GM03348 (cell line): ENCODE data around the gene CNOT11.
A peak's percentile ranks its signal among the peaks of the same experiment; 100 is the strongest.
"Not testable (repeated sequence)": the region's sequence is repeated elsewhere in the genome, so short reads cannot be mapped to it uniquely, and the experiment has no call there.

Experiments used
- DNase-seq: peaks from one replicate; pipeline ENCODE4 v3.0.0; 2012; ENCODE audit warnings: low spot score

Gene CNOT11

DNA sequence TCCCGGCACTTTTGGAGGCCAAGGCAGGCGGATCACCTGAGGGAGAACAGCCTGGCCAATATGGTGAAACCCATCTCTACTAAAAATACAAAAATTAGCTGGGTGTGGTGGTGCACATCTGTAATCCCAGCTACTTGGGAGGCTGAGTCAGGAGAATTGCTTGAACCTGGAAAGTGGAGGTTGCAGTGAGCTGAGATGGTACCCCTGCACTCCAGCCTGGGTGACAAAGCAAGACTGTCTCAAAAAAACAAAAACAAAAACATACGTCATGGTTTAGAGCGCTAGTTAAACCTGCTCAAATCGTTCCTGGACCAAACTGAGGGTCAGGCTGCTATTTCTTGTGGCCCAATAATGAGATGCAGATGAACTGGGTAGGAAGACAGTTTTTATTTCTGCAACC, 7.2 kb upstream of the CNOT11 start:
- not testable (repeated sequence) for DNase-seq

- not testable (repeated sequence) for DNase-seq
These were observed 3.9 kb upstream of the CNOT11 start for GRCh38 chr2:101248756-101249155.

- DNase-seq: no peak
These were observed 2.9 kb upstream of the CNOT11 start for GRCh38 chr2:101249826-101250225.

DNA sequence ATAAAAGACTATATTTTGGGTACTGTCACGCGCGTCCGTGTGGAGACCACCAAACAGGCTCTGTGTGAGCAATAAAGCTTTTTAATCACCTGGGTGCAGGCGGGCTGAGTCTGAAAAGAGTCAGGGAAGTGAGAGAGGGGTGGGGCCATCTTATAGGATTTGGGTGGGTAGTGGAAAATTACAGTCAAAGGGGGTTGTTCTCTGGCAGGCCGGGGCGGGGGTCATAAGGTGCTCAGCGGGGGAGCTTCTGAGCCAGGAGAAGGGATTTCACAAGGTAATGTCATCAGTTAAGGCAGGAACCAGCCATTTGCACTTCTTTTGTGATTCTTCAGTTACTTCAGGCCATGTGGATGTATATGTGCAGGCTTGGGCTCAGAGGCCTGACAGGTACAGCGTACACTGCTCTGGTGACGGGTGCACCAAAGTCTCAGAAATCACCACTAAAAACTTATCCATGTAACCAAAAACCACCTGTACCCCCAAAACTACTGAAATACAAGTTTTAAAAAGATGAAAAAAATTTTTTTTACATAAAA, 1.4 kb upstream of the CNOT11 start:
- DNase-seq: not testable (repeated sequence)

- DNase-seq: no peak
These were observed 760 bp upstream of the CNOT11 start for GRCh38 chr2:101251844-101252407.

DNA sequence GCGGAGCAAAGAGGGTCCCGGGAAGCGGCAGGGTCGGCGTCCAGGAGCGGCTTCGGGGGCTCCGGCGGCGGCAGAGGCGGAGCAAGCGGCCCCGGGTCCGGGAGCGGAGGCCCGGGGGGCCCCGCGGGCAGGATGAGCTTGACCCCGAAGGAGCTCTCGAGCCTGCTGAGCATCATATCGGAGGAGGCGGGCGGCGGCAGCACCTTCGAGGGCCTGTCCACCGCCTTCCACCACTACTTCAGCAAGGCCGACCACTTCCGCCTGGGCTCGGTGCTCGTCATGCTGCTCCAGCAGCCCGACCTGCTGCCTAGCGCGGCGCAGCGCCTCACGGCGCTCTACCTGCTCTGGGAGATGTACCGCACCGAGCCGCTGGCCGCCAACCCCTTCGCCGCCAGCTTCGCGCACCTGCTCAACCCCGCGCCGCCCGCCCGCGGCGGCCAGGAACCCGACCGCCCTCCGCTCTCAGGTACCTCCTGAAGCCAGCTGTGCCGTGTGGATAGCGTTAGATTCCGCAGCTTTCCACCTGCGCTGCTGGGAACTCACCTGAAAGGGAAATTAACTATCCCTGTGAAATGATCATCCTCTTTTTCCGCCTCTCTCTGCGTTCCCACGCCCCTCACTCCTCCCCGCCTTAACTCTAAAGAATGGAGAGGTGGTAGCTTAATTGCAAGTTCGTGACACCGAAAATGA, 472 bp downstream of the CNOT11 start:
- DNase-seq: peak; percentile 66

DNA sequence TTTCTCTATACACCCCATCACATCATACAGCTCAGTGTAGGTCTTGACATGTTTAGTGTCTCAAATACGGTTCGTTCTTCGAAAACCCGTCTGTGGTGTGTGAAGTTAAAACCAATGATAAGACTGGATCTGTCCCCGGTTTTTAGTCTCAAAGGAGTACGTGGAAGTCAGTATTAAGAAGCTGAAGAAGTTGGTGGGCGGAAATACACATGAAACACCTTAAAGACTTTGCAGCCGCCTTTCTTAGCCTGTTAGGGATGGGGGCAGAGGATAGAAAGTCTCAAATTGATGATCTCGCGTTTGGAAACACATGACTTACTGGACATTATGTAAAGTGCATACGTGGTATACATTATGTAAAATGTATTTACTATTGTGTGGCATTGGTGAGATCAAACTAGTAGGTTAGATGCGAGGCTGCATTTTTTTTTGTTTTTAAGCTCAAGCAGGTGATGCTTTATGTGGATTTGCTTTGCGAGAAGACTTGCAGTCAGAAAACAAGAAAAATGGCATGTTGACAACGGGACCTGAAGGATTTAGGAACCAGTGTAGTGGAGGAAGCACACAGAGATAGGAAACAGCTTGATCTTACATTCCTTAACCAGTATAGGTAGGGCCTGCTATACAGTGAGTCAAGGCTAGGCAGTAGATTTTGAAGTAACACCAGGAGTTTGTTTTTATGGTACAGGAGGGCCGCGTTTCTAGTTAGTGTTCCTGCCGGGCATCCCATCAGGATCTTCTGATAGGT, 1.2 kb downstream of the CNOT11 start:
- DNase-seq: no peak

- DNase-seq: no peak
These were observed 2.8 kb downstream of the CNOT11 start for GRCh38 chr2:101255501-101255900.

DNA sequence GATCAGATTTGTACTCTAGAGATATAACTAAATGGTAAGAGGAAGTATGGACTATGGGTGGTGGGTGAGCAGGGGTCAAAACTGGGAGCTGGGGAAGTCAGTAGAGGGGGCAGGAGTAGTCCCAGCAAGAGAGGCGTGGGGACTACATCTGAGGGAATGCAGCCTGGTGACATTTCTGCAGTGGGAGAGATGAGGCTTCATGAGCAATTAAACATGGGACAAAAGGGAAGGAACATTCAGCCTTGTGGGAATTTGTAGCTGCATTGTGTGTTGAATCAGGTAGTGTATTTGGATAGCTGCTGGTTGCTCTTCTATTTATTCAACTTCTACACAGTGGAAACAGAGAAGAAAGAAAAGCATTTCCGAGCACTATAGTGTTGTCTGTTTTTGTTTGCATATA, 3.6 kb downstream of the CNOT11 start:
- no peak for DNase-seq

- DNase-seq: no peak
These were observed 6.1 kb downstream of the CNOT11 start for GRCh38 chr2:101258804-101259203.

DNA sequence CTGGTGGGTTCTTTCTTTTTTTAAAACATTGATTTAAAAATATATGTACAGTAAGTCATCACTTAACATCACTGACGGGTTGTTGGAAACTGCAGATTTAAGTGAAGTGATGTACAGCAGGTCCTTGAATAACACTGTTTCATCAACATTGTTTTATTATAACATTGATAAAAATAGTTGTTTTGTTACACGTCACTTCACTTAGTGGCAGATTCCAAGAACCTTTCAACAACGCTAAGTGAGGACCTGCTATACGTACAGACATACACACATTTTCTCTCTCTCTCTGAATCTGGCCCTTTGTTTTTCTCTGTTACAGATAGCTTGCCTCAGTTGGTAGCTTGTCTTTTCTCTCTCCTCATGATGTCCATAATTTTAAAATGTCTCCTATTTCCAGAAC, 9.5 kb downstream of the CNOT11 start:
- DNase-seq: no peak

DNA sequence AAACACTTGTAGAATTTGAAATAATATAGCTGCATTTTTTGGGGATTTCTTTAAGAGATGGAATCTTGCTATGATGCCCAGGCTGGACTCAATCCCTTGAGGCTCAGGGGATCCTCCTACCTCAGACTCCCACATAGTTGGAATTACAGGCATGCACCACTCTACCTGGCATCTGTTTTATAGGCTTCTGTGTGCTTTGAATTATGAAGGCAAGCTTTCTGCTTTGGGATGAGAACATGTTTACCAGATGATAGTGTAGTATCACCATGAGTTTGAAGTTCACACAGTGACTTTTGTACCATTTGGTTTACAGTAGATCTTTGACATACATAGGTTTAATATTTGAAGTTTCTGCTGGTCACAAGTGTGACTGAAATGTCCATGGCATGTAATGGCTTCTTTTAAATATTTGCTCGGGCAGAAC, 10.7 kb downstream of the CNOT11 start:
- no peak for DNase-seq

DNA sequence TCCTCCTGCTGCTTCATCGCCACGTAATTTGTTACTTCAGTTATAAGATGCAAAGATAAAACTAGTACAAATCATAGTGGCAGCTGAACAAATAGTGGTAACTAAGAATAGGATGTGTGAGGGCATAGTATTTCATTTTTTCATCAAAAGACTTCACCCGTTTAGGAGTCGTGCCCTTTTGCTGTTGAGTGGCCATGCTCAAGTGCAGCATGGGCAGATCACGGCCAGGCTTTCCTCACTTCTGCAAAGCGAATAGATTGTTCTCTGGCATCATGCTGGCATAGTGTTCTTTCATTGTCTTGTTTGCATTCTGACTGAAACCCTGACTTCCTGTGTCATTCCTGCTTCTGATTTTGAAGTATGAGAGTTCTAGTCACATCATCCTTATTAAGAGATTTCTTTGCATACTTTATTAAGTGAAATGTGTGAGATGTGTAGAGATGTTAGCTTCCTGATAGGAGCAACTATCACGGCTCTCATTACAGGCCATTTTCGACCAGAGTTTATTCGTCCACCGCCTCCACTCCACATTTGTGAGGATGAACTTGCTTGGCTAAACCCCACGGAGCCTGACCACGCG, 11.8 kb downstream of the CNOT11 start:
- DNase-seq: no peak

GRCh38 chr2:101265893-101266499, 13.3 kb downstream of the CNOT11 start:
- DNase-seq: no peak

GRCh38 chr2:101267671-101268656, 15.3 kb downstream of the CNOT11 start:
- DNase-seq: no peak

DNA sequence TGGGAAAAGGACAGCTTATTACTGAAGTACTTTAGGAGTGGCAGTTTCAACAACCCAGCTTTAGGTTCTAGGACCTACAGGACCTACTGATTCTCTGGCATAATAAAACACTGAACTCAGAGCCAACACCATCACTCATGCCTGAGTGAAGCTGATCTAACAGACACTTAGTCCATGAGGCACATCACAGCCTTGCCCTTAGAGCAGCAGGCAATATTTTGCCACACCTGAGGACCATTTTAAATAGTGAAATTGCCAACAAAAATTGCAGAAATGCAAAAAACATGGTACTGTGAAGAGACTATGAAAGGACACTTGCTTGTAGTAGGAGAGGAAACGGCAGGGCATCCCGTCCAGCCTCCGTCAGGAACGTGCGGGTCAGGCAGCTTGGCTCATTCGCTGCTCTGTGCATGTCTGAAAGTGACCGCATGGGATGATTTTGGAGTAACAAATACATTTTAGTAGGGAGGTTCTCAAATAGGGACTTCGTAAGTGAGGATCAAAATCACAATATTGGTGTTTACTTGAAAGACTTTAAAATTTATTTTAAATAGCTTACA, 18.1 kb downstream of the CNOT11 start:
- DNase-seq: no peak

DNA sequence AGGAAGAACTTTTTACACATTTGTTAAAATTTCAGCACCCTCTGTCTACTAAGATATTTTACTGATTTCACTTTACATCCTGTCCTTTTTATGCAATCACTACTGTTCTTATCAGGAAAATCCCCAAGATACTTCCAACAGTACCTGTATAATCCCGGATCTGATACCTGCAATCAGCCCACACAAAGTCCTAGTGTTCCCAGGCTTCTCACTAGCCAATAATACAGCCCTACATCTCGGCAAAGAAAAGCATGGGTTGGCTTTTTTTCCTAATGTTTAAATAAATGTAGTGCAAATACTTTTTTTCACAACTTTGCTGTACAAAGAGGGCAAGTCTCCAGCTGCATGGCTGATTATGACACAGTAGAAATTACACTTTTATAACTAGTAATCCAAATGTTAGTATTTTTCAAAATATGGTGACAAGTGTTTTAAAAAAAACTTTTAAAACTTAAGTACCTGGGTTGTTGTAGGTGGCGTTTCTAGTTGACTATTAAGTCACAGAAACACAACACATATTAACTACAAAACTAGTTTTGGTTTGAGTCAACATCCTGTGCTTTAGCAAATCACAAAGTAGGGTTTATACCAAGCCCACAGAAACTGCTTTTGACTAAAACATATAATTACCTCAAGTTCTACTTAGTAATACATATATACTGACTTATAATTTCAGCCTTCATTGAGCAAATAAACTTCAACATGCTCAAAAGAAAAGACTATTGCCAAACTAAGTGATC, 19.5 kb downstream of the CNOT11 start:
- no peak for DNase-seq

DNA sequence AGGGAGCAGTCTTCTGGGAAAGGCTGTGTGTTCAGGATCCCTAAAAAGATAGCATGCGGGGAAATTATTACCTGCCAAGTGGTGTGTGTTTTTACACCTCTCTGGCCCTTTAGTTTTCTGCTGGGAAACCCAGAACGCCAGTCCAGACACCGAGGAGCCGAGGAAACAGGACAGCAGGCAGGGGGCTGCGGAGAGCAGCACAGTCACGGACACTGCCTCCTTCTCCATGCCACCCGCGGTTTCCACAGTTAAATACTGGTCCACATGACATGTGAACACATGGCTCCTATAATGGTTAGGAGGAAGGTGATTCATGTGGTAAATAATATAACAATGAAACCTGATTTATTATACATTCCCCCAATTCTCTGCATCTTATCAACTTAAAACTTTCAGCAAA, 20.4 kb downstream of the CNOT11 start:
- DNase-seq: no peak

GRCh38 chr2:101274142-101274541, 21.5 kb downstream of the CNOT11 start:
- no peak for DNase-seq

- no peak for DNase-seq
These were observed 24.4 kb downstream of the CNOT11 start for GRCh38 chr2:101277111-101277510.
